Heart left ventricle (tissue), 13 donors: ENCODE measurements around the gene MPST.
A peak's percentile ranks its signal among the peaks of the same experiment; 100 is the strongest.

ENCODE experiments used
- CTCF ChIP-seq, 12 donors: fragments of 200-600 bp; sonication (generic) in 4 of 12; IDR thresholded peaks; one replicate each; pipeline versions ENCODE4 v1.5.0 to v1.8.0; 2018 to 2022; ENCODE audit warnings: antibody characterized with exemption in 12 of 12, mild to moderate bottlenecking in 5 of 12
- POLR2A ChIP-seq, 2 donors: fragments of 450-650 bp; IDR thresholded peaks; one replicate each; pipeline ENCODE4 v1.6.1; 2017; ENCODE audit warnings: antibody characterized with exemption in 2 of 2, mild to moderate bottlenecking in 2 of 2, moderate library complexity in 2 of 2
- donor health status: ischemic (EF 13 %, LVEDD 7.1; RV severe dilation, severe dysfunction).
- donor health status: DM: no; HTN: yes; CAD: no.
- donor health status: DM: no; HTN: no; CAD: no.
- donor health status: ischemic (EF 25% LVEDD 6.9; RV normal size, moderate dysfunction).
- donor health status: ischemic (EF 25% LVEDD 5.7; RV mildly dilated, moderate dysfunction).
- donor health status: ischemic (EF 35%, LVEDD 5.7; RV mildly dilated, moderate dysfunction).
- donor health status: nonischemic (EF 11% LVEDD 7.7; RV severe dilation, severe dysfunction).
- donor health status: DM: yes; HTN: yes; CAD: no.
- donor health status: PGD.
- donor health status: ischemic (EF 29% LVEDD 5.4; RV normal size, mild dysfunction).
- donor health status: nonischemic (EF 23%, LVEDD 6.1; RV moderate dilation, normal function).

DNA sequence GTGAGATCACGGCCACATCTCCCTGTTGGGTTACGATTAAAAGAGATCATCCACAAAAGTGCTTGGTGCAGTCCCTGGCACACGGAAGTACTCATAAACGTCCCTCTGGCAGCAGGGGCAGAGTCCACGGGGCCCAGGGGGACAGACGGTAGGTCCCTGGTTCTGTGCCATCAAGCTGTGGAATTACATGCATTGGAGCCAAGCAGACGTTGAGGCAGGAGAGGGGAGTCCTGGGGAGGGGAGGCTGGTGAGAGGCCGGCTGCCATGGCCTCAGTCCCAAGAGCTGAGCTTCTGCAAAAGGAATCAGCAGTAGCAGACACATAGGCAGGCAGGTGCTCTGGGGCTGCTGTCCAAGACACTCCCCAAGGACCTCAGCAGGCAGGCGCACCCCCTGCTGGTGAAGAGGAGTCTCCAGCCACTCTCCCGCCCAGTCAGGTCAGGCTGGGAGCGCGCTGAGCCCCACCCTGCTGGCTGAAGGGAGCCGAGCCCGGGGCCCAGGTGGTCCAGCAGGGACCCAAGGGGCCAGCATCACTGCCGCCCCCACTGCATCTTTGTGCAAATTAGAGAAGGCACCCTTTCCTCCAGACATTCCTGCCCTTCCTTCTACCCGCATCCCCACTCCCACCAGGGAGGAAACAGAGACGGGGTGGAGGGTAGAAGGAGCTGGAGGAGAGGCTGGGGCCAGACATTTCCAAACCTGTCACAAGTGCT is 24.4 kb downstream of the MPST start:
- TF ChIP-seq CTCF (IDR thresholded peaks at IDR 0.05) = peak; percentile 42 to 79 (median 58)
- no peak for TF ChIP-seq POLR2A (IDR thresholded peaks at IDR 0.05)
